Breast epithelium (tissue), 4 donors: ENCODE results near the gene LRRFIP2. TPM values are rescaled to one million over a fixed set of nuclear protein-coding genes. Genes with fewer than 3 reads are reported as not detected.
"Not testable (repeated sequence)": the region's sequence is repeated elsewhere in the genome, so short reads cannot be mapped to it uniquely, and the experiment has no call there.

Source experiments
- DNase-seq, 2 donors: peaks; one replicate each; pipeline ENCODE4 v3.0.0-alpha.2; 2019; ENCODE audit warnings: low spot score in 2 of 2
- H3K27ac ChIP-seq, 2 donors: fragments of 200-600 bp; sonication (generic) in 1 of 2; one replicate each; pipeline ENCODE4 v1.5.1; 2016 to 2019; ENCODE audit warnings: mild to moderate bottlenecking in 1 of 2
- H3K27me3 ChIP-seq, 2 donors: fragments of 200-600 bp; sonication (generic) in 1 of 2; one replicate each; pipeline versions ENCODE4 v1.5.1 to v1.6.0; 2017 to 2019; ENCODE audit warnings: control low read depth in 1 of 2, mild to moderate bottlenecking in 1 of 2
- H3K36me3 ChIP-seq: fragments of 200-600 bp; one replicate; pipeline ENCODE4 v1.5.1; 2019
- H3K4me1 ChIP-seq, 2 donors: fragments of 200-600 bp; sonication (generic); one replicate each; pipeline ENCODE4 v1.5.1; 2016 to 2019; ENCODE audit warnings: control low read depth in 1 of 2
- H3K4me3 ChIP-seq, 3 donors: fragments of 200-600 bp; sonication (generic); 1 replicate in 2 of 3; 2 replicates in 1 of 3; pipeline ENCODE4 v1.5.1; 2016 to 2019; ENCODE audit warnings: mild to moderate bottlenecking in 3 of 3, moderate library complexity in 2 of 3
- H3K9me3 ChIP-seq, 2 donors: fragments of 200-600 bp; sonication (generic) in 1 of 2; one replicate each; pipeline ENCODE4 v1.5.1; 2016 to 2019; ENCODE audit warnings: control low read depth in 1 of 2
- CTCF ChIP-seq, 3 donors: fragments of 450-650 bp; IDR thresholded peaks; one replicate each; pipeline ENCODE4 v1.5.1; 2016 to 2017; ENCODE audit warnings: antibody characterized with exemption in 3 of 3, mild to moderate bottlenecking in 3 of 3, moderate library complexity in 3 of 3
- POLR2A ChIP-seq: fragments of 450-650 bp; IDR thresholded peaks from one replicate; pipeline ENCODE4 v1.6.1; 2016; ENCODE audit warnings: antibody characterized with exemption, mild to moderate bottlenecking, moderate library complexity
- POLR2AphosphoS5 ChIP-seq, 3 donors: sonication (generic); formaldehyde crosslinking; IDR thresholded peaks; one replicate each; pipeline ENCODE4 v1.6.1; 2017; ENCODE audit warnings: antibody characterized with exemption in 3 of 3
- intact Hi-C: fragments of 100-400 bp; cut with DNase I; formaldehyde crosslinking; loops from one replicate; pipeline ENCODE4 v1.15.1; 2023; ENCODE audit warnings: low total_unique reads
- total RNA-seq, 3 donors: library from RNA; depleted of rRNA; stranded (reverse); fragments of >200 nt; gene quantifications; one replicate each; pipeline ENCODE4 v1.1.0, GENCODE V29; 2016

The LRRFIP2 gene
- total RNA-seq, 3 donors from 2014 or later, result 50.2 to 65.9 (median 65.9) TPM

GRCh38 chr3:37210230-37210629, 35.8 kb upstream of the LRRFIP2 start:
- H3K27ac ChIP-seq, result no peak overlapping the region

GRCh38 chr3:37208576-37208975, 34.2 kb upstream of the LRRFIP2 start:
- H3K27ac ChIP-seq, H3K4me1 ChIP-seq, H3K4me3 ChIP-seq, H3K9me3 ChIP-seq, H3K36me3 ChIP-seq, H3K27me3 ChIP-seq, DNase-seq, intact Hi-C loops: not testable (repeated sequence)

More at GRCh38 chr3:37210230-37210629, 35.8 kb upstream of the LRRFIP2 start:
- Histone ChIP-seq H3K4me3 (no peak overlapping the region), H3K36me3 (no peaks in the 10 kb centered on the region), H3K27me3 (no peaks in the 10 kb centered on the region), H3K9me3 (no peaks in the 10 kb centered on the region), H3K4me1 (no peaks in the 10 kb centered on the region)
- TF ChIP-seq POLR2A, result no peak
- no peak for TF ChIP-seq CTCF (IDR thresholded peaks at IDR 0.05)
- no peak for TF ChIP-seq POLR2AphosphoS5 (IDR thresholded peaks at IDR 0.05)
- intact Hi-C loops, result no loop called here
- no peak for DNase-seq

- DNase-seq, H3K4me3 ChIP-seq: not testable (repeated sequence)
These were observed 33.6 kb upstream of the LRRFIP2 start for GRCh38 chr3:37208008-37208407.

GRCh38 chr3:37206041-37206440, 31.7 kb upstream of the LRRFIP2 start:
- H3K27ac ChIP-seq, H3K9me3 ChIP-seq, H3K4me3 ChIP-seq, H3K36me3 ChIP-seq, H3K4me1 ChIP-seq, intact Hi-C loops, H3K27me3 ChIP-seq, DNase-seq: not testable (repeated sequence)

More at GRCh38 chr3:37208008-37208407, 33.6 kb upstream of the LRRFIP2 start:
- H3K36me3 ChIP-seq, H3K9me3 ChIP-seq, H3K27me3 ChIP-seq, intact Hi-C loops, H3K4me1 ChIP-seq, H3K27ac ChIP-seq: not testable (repeated sequence)

GRCh38 chr3:37204314-37204713, 29.9 kb upstream of the LRRFIP2 start:
- intact Hi-C loops, result no loop called here
- no peak overlapping the region for H3K27ac ChIP-seq
- H3K4me1 ChIP-seq, result no peaks in the 10 kb centered on the region
- H3K27me3 ChIP-seq, result no peaks in the 10 kb centered on the region
- no peak overlapping the region for H3K4me3 ChIP-seq
- H3K9me3 ChIP-seq, result no peaks in the 10 kb centered on the region
- H3K36me3 ChIP-seq, result no peaks in the 10 kb centered on the region
- DNase-seq, result no peak
- TF ChIP-seq CTCF (IDR thresholded peaks at IDR 0.05) (no peak), POLR2AphosphoS5 (IDR thresholded peaks at IDR 0.05) (no peak), POLR2A (no peak)

GRCh38 chr3:37202035-37202434, 27.7 kb upstream of the LRRFIP2 start:
- Histone ChIP-seq H3K4me1 (no peaks in the 10 kb centered on the region), H3K27ac (no peak overlapping the region), H3K4me3 (no peak overlapping the region), H3K36me3 (no peaks in the 10 kb centered on the region), H3K27me3 (no peaks in the 10 kb centered on the region), H3K9me3 (no peaks in the 10 kb centered on the region)
- no peak for DNase-seq
- TF ChIP-seq CTCF (IDR thresholded peaks at IDR 0.05), result no peak
- no peak for TF ChIP-seq POLR2A
- no peak for TF ChIP-seq POLR2AphosphoS5 (IDR thresholded peaks at IDR 0.05)
- intact Hi-C loops, result no loop called here

GRCh38 chr3:37200141-37200540, 25.8 kb upstream of the LRRFIP2 start:
- H3K4me1 ChIP-seq, result no peaks in the 10 kb centered on the region
- H3K36me3 ChIP-seq, result no peaks in the 10 kb centered on the region
- H3K27ac ChIP-seq, result no peak overlapping the region
- H3K4me3 ChIP-seq, result no peak overlapping the region
- H3K9me3 ChIP-seq, result no peaks in the 10 kb centered on the region
- TF ChIP-seq CTCF (IDR thresholded peaks at IDR 0.05), result no peak
- no peak for TF ChIP-seq POLR2AphosphoS5 (IDR thresholded peaks at IDR 0.05)
- no peak for TF ChIP-seq POLR2A
- no peak for DNase-seq
- H3K27me3 ChIP-seq, result no peaks in the 10 kb centered on the region
- intact Hi-C loops, result no loop called here
